ENCODE measurements around the gene SLC37A4.
"Not testable (repeated sequence)": the region's sequence is repeated elsewhere in the genome, so short reads cannot be mapped to it uniquely, and the experiment has no call there.

SLC37A4 gene

GRCh38 chr11:119046489-119046888, 15.8 kb upstream of the SLC37A4 start:
- no peak for TF ChIP-seq TAF1 (IDR thresholded peaks at IDR 0.05; ENCODE audit: low read depth, low read length)
- FAIRE-seq (no peak), DNase-seq (ENCODE audit: insufficient read length, low spot score) (no peak)

- no peak for TF ChIP-seq SPI1 (IDR thresholded peaks at IDR 0.05; ENCODE audit: low read depth, low read length)
- TF ChIP-seq TAF1 (IDR thresholded peaks at IDR 0.05; ENCODE audit: low read depth, low read length), result no peak
- TF ChIP-seq POU2F2 (IDR thresholded peaks at IDR 0.05; ENCODE audit: low read depth, low read length), result no peak
- no peak for TF ChIP-seq POLR2A (IDR thresholded peaks at IDR 0.05; ENCODE audit: low read depth, low read length)
- FAIRE-seq (no peak), DNase-seq (ENCODE audit: insufficient read length, low spot score) (no peak)
Measured at GRCh38 chr11:119044708-119045107, 14.0 kb upstream of the SLC37A4 start.

- DNase-seq (ENCODE audit: insufficient read length, low spot score), result no peak
- TF ChIP-seq TAF1 (IDR thresholded peaks at IDR 0.05; ENCODE audit: low read depth, low read length), result no peak
- TF ChIP-seq POLR2A (IDR thresholded peaks at IDR 0.05; ENCODE audit: low read depth, low read length), result no peak
- TF ChIP-seq PAX5 (IDR thresholded peaks at IDR 0.05; ENCODE audit: insufficient read depth, low read length, severe bottlenecking), result no peak
- no peak for TF ChIP-seq SPI1 (IDR thresholded peaks at IDR 0.05; ENCODE audit: low read depth, low read length)
- TF ChIP-seq POU2F2 (IDR thresholded peaks at IDR 0.05; ENCODE audit: low read depth, low read length), result no peak
- no peak for TF ChIP-seq POLR2AphosphoS5 (IDR thresholded peaks at IDR 0.05; ENCODE audit: low read depth, low read length)
- no peak for FAIRE-seq
Measured at GRCh38 chr11:119042927-119043326, 12.2 kb upstream of the SLC37A4 start.

GRCh38 chr11:119041821-119042514, 11.3 kb upstream of the SLC37A4 start:
- no peak for DNase-seq (ENCODE audit: insufficient read length, low spot score)
- no peak for TF ChIP-seq POU2F2 (IDR thresholded peaks at IDR 0.05; ENCODE audit: low read depth, low read length)
- no peak for FAIRE-seq

GRCh38 chr11:119039471-119039870, 8.8 kb upstream of the SLC37A4 start:
- DNase-seq (ENCODE audit: insufficient read length, low spot score); FAIRE-seq: not testable (repeated sequence)

GRCh38 chr11:119038884-119039283, 8.2 kb upstream of the SLC37A4 start:
- TF ChIP-seq POLR2AphosphoS5 (IDR thresholded peaks at IDR 0.05; ENCODE audit: low read depth, low read length), result no peak
- no peak for TF ChIP-seq SPI1 (IDR thresholded peaks at IDR 0.05; ENCODE audit: low read depth, low read length)
- TF ChIP-seq PAX5 (IDR thresholded peaks at IDR 0.05; ENCODE audit: insufficient read depth, low read length, severe bottlenecking), result no peak
- TF ChIP-seq POU2F2 (IDR thresholded peaks at IDR 0.05; ENCODE audit: low read depth, low read length), result no peak
- TF ChIP-seq TAF1 (IDR thresholded peaks at IDR 0.05; ENCODE audit: low read depth, low read length), result no peak
- TF ChIP-seq POLR2A (IDR thresholded peaks at IDR 0.05; ENCODE audit: low read depth, low read length), result no peak
- FAIRE-seq, result no peak
- DNase-seq (ENCODE audit: insufficient read length, low spot score), result no peak

GRCh38 chr11:119034813-119035212, 4.1 kb upstream of the SLC37A4 start:
- no peak for DNase-seq (ENCODE audit: insufficient read length, low spot score)
- FAIRE-seq, result no peak

GRCh38 chr11:119033421-119033820, 2.7 kb upstream of the SLC37A4 start:
- not testable (repeated sequence) for DNase-seq (ENCODE audit: insufficient read length, low spot score); FAIRE-seq

More at GRCh38 chr11:119034813-119035212, 4.1 kb upstream of the SLC37A4 start:
- TF ChIP-seq PAX5 (IDR thresholded peaks at IDR 0.05; ENCODE audit: insufficient read depth, low read length, severe bottlenecking), result no peak
- no peak for TF ChIP-seq POLR2A (IDR thresholded peaks at IDR 0.05; ENCODE audit: low read depth, low read length)
- no peak for TF ChIP-seq SPI1 (IDR thresholded peaks at IDR 0.05; ENCODE audit: low read depth, low read length)
- TF ChIP-seq POLR2AphosphoS5 (IDR thresholded peaks at IDR 0.05; ENCODE audit: low read depth, low read length), result no peak
- TF ChIP-seq POU2F2 (IDR thresholded peaks at IDR 0.05; ENCODE audit: low read depth, low read length), result no peak
- TF ChIP-seq TAF1 (IDR thresholded peaks at IDR 0.05; ENCODE audit: low read depth, low read length), result no peak

- FAIRE-seq (no peak), DNase-seq (ENCODE audit: insufficient read length, low spot score) (no peak)
- TF ChIP-seq POLR2AphosphoS5 (IDR thresholded peaks at IDR 0.05; ENCODE audit: low read depth, low read length) (no peak), PAX5 (IDR thresholded peaks at IDR 0.05; ENCODE audit: insufficient read depth, low read length, severe bottlenecking) (no peak), SPI1 (IDR thresholded peaks at IDR 0.05; ENCODE audit: low read depth, low read length) (no peak), TAF1 (IDR thresholded peaks at IDR 0.05; ENCODE audit: low read depth, low read length) (no peak), POLR2A (IDR thresholded peaks at IDR 0.05; ENCODE audit: low read depth, low read length) (no peak), POU2F2 (IDR thresholded peaks at IDR 0.05; ENCODE audit: low read depth, low read length) (no peak)
Measured at GRCh38 chr11:119031912-119032280, 1.2 kb upstream of the SLC37A4 start.

- TF ChIP-seq PAX5 (IDR thresholded peaks at IDR 0.05; ENCODE audit: insufficient read depth, low read length, severe bottlenecking), result no peak
- no peak for TF ChIP-seq POLR2A (IDR thresholded peaks at IDR 0.05; ENCODE audit: low read depth, low read length)
- TF ChIP-seq POLR2AphosphoS5 (IDR thresholded peaks at IDR 0.05; ENCODE audit: low read depth, low read length), result no peak
- no peak for TF ChIP-seq TAF1 (IDR thresholded peaks at IDR 0.05; ENCODE audit: low read depth, low read length)
- TF ChIP-seq SPI1 (IDR thresholded peaks at IDR 0.05; ENCODE audit: low read depth, low read length), result no peak
- DNase-seq (ENCODE audit: insufficient read length, low spot score), result no peak
- no peak for FAIRE-seq
Measured at GRCh38 chr11:119030029-119030328, 698 bp downstream of the SLC37A4 start.

- DNase-seq (ENCODE audit: insufficient read length, low spot score) (no peak), FAIRE-seq (peak; percentile 51)
- TF ChIP-seq POU2F2 (IDR thresholded peaks at IDR 0.05; ENCODE audit: low read depth, low read length), result no peak
- no peak for TF ChIP-seq POLR2AphosphoS5 (IDR thresholded peaks at IDR 0.05; ENCODE audit: low read depth, low read length)
- no peak for TF ChIP-seq TAF1 (IDR thresholded peaks at IDR 0.05; ENCODE audit: low read depth, low read length)
- TF ChIP-seq POLR2A (IDR thresholded peaks at IDR 0.05; ENCODE audit: low read depth, low read length), result no peak
- TF ChIP-seq PAX5 (IDR thresholded peaks at IDR 0.05; ENCODE audit: insufficient read depth, low read length, severe bottlenecking), result no peak
Measured at GRCh38 chr11:119029340-119030028, 1.2 kb downstream of the SLC37A4 start.
